ENCODE results near the gene GDAP1L1. TPM values are rescaled to one million over a fixed set of nuclear protein-coding genes. Genes with fewer than 3 reads are reported as not detected.

The GDAP1L1 gene
- total RNA-seq, 1 donor from 2014 or later: 0.08 TPM

DNA sequence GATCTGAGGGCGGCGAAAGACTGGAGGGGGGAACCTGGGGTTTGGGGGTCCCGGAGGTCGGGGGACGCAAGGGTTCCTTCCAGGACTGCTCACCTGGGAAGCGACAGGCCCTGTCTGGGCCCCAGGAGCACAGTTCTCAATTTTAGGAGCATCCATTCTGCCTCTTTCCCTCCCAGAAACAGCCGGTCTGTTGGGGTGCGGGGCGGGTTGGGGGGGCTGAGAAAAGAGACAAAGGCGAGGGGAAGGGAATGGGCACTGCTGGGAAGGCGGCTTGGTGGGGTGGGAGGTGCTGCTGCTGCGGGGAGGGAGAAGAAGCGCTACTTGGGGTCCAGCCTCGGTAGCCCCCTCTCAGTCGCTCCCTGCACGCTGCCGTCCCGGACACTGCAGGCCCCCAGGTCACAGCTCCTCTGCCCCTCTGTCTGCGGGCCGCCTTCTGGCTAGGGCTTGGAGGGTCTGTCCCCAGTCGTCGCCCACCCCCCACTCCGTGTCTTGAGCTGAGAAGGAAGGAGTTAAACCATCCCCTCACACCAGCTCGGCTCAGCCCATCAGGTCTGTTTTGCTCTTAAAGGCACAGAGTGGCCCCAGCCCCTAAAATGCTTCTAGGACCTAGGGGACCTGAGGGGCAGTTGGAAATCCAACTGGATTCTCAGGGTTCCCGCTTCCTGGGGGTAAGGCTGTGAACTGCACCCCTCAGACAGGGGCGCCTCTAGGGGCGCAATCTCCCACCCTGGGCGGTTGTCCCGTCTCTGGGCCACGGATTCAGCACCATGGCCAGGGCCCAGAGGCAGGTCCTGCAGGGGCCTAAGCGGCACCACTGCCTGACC lies 690 bp downstream of the GDAP1L1 start:
- DNase-seq (ENCODE audit: low spot score): no peak

DNA sequence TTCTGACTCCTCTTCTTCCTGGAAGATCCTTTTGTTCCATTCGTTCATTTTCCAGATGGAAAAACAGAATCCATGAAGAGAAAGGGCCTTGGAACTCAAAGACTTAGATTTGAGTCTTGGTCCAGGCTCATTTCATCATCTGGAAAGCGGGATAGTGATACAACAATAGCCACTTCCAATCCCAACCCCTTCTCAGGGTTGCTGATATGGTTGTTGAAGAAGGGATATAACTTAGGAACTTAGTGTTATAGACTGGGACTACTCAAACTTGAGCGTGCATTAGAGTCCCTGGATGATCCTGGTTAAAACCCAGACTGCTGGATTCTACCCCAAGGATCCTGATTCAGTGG lies 1.3 kb downstream of the GDAP1L1 start:
- Mint-ChIP-seq H3K36me3 (ENCODE audit: low read depth) (no peaks in the 10 kb centered on the region), H3K4me1 (ENCODE audit: low read depth) (no peaks in the 10 kb centered on the region), H3K27me3 (ENCODE audit: insufficient read depth) (peaks cover 30% of the 10 kb centered on the region), H3K9me3 (no peaks in the 10 kb centered on the region), H3K27ac (no peak overlapping the region), H3K4me3 (no peak overlapping the region)
- no peak for DNase-seq (ENCODE audit: low spot score)
- intact Hi-C loops (cut with micrococcal nuclease): no loop called here

More for the DNA sequence above, 690 bp downstream of the GDAP1L1 start:
- Mint-ChIP-seq H3K27ac (no peak overlapping the region), H3K4me3 (no peak overlapping the region), H3K9me3 (no peaks in the 10 kb centered on the region), H3K36me3 (ENCODE audit: low read depth) (no peaks in the 10 kb centered on the region), H3K4me1 (ENCODE audit: low read depth) (no peaks in the 10 kb centered on the region), H3K27me3 (ENCODE audit: insufficient read depth) (peaks cover 30% of the 10 kb centered on the region)
- intact Hi-C loops (cut with micrococcal nuclease): no loop called here

DNA sequence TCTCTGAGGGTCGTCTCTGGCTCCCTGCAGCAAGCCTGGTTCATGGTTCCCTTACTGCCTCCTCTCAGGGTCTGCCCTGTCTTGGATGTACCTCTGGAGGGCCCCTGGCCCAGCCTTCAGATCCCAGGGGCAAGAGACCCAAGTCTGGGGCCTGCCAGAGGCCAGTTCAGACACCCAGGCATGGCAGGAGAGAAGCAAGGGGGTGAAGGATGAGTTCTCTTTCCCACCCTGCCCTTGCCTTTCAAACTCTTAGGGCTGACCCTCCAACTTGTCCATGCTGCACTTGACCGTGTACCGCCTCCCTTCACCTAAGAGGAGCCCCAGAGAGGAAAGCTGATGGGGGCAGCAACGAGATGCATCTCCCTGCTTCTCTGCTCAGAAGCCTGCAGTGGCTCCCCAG lies 4.2 kb downstream of the GDAP1L1 start:
- Mint-ChIP-seq H3K27me3 (ENCODE audit: insufficient read depth) (peaks cover 21% of the 10 kb centered on the region), H3K4me1 (ENCODE audit: low read depth) (no peaks in the 10 kb centered on the region), H3K9me3 (no peaks in the 10 kb centered on the region), H3K27ac (no peak overlapping the region), H3K36me3 (ENCODE audit: low read depth) (no peaks in the 10 kb centered on the region), H3K4me3 (no peak overlapping the region)
- DNase-seq (ENCODE audit: low spot score): no peak
- intact Hi-C loops (cut with micrococcal nuclease): no loop called here

DNA sequence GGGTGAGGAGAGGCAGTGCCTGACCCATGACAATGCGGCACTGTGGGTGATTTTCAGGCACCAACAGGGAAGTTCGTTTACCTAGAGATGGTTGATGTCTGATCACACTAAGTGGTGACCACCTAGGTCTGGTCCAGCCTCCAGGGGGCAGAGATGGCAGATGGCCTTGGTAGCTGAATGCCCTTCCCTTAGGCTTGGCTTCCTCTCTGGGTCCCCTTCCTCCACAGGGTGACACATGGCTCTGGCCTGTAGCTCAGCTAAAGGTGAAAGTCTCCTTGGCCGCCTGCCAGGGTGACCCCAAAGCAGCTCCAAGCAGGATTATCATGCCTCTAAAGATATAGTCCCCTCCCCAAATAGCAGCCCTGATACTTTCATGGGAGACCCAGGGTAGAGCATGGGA lies 6.4 kb downstream of the GDAP1L1 start:
- intact Hi-C loops (cut with micrococcal nuclease): no loop called here
- Mint-ChIP-seq H3K9me3 (no peaks in the 10 kb centered on the region), H3K36me3 (ENCODE audit: low read depth) (no peaks in the 10 kb centered on the region), H3K4me1 (ENCODE audit: low read depth) (no peaks in the 10 kb centered on the region), H3K27me3 (ENCODE audit: insufficient read depth) (peaks cover 6% of the 10 kb centered on the region), H3K27ac (no peak overlapping the region), H3K4me3 (no peak overlapping the region)
- DNase-seq (ENCODE audit: low spot score): no peak

DNA sequence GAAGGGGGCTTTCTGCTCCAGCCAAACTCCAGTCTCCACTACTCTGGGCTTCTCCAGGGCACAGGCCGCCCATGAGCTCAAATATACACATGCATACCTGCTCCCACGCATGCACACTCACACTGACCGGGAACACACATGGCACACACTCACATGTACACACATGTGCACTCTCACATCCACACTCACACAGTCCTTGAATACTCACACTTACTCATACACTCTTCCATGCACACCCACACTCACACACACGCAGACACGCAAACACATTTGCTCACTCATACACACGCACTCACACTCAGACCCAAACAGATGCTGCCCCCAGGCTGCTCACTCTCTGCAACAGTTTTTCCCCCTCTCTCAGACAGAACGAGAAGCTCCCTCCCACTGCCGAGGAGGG lies 7.0 kb downstream of the GDAP1L1 start:
- no peak overlapping the region for H3K27ac Mint-ChIP-seq
- intact Hi-C loops (cut with micrococcal nuclease): no loop called here
- DNase-seq (ENCODE audit: low spot score): no peak
- H3K9me3 Mint-ChIP-seq: no peaks in the 10 kb centered on the region
- peaks cover under 1% of the 10 kb centered on the region for H3K27me3 Mint-ChIP-seq (ENCODE audit: insufficient read depth)
- no peak overlapping the region for H3K4me3 Mint-ChIP-seq
- H3K36me3 Mint-ChIP-seq (ENCODE audit: low read depth): no peaks in the 10 kb centered on the region
- H3K4me1 Mint-ChIP-seq (ENCODE audit: low read depth): no peaks in the 10 kb centered on the region

DNA sequence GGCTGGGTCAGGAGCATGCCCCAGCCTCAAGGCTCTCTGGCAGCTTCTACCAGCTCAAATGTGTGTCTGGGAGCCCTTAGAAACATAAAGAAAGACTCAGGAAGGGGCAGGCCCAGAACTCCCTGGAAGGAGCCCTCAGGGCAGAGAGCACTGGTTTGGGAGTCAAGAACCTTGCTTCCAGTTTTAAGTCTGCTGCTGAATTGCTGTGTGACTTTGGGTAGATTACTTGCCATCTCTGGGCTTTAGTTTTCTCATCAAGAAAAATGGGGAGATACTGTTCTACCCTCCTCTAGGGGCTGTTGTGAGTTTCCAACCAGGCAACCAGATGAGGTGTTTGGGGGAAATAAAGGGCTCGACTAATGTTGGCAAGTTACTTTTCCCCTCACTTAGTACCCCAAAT lies 8.8 kb downstream of the GDAP1L1 start:
- H3K27ac Mint-ChIP-seq: no peak overlapping the region
- H3K9me3 Mint-ChIP-seq: no peaks in the 10 kb centered on the region
- no peak for DNase-seq (ENCODE audit: low spot score)
- H3K4me3 Mint-ChIP-seq: no peak overlapping the region
- H3K4me1 Mint-ChIP-seq (ENCODE audit: low read depth): no peaks in the 10 kb centered on the region
- H3K36me3 Mint-ChIP-seq (ENCODE audit: low read depth): no peaks in the 10 kb centered on the region
- no peaks in the 10 kb centered on the region for H3K27me3 Mint-ChIP-seq (ENCODE audit: insufficient read depth)
- intact Hi-C loops (cut with micrococcal nuclease): no loop called here

DNA sequence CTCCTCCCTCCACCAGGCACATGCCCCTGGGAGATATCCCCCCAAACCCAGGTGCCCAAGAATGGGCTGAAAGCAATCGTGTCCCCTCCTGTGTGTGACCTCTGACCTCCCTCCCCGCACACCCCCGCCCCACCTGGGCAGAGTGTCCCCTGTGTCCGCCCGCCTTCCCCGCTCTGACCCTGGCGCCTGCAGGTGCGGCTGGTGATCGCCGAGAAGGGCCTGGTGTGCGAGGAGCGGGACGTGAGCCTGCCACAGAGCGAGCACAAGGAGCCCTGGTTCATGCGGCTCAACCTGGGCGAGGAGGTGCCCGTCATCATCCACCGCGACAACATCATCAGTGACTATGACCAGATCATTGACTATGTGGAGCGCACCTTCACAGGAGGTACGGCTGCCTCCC lies 9.9 kb downstream of the GDAP1L1 start:
- H3K27ac Mint-ChIP-seq: no peak overlapping the region
- H3K36me3 Mint-ChIP-seq (ENCODE audit: low read depth): no peaks in the 10 kb centered on the region
- intact Hi-C loops (cut with micrococcal nuclease): no loop called here
- DNase-seq (ENCODE audit: low spot score): no peak
- no peaks in the 10 kb centered on the region for H3K9me3 Mint-ChIP-seq
- H3K27me3 Mint-ChIP-seq (ENCODE audit: insufficient read depth): peaks cover 2% of the 10 kb centered on the region
- H3K4me1 Mint-ChIP-seq (ENCODE audit: low read depth): no peaks in the 10 kb centered on the region
- H3K4me3 Mint-ChIP-seq: no peak overlapping the region

DNA sequence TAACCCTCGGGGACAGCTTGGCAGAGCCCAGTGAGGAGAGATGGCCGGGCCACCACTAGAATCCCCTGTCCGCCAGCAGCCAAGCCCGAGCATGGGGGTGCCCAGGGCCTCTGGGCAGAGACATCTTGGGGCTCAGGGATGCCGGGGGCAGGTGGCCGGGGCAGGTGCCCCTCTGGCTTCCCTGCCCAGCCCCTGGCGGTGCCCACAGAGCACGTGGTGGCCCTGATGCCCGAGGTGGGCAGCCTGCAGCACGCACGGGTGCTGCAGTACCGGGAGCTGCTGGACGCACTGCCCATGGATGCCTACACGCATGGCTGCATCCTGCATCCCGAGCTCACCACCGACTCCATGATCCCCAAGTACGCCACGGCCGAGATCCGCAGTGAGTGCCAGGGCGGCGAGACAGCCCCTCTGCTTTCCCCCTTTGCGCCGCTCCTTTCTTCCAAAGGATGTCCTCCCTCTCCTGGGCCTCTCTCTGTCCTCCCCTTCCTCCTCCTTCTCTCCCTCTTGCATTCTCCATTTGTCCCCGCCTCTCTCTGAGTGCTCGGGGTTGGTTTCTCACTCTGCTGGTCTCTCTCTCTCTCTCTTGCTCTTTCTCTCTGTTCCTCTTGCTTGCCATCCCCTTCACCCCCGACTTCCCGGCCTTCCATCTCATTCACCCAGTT lies 11.2 kb downstream of the GDAP1L1 start:
- no peaks in the 10 kb centered on the region for H3K36me3 Mint-ChIP-seq (ENCODE audit: low read depth)
- H3K4me3 Mint-ChIP-seq: no peak overlapping the region
- DNase-seq (ENCODE audit: low spot score): no peak
- no peak overlapping the region for H3K27ac Mint-ChIP-seq
- intact Hi-C loops (cut with micrococcal nuclease): no loop called here
- no peaks in the 10 kb centered on the region for H3K9me3 Mint-ChIP-seq
- no peaks in the 10 kb centered on the region for H3K4me1 Mint-ChIP-seq (ENCODE audit: low read depth)
- peaks cover 2% of the 10 kb centered on the region for H3K27me3 Mint-ChIP-seq (ENCODE audit: insufficient read depth)

DNA sequence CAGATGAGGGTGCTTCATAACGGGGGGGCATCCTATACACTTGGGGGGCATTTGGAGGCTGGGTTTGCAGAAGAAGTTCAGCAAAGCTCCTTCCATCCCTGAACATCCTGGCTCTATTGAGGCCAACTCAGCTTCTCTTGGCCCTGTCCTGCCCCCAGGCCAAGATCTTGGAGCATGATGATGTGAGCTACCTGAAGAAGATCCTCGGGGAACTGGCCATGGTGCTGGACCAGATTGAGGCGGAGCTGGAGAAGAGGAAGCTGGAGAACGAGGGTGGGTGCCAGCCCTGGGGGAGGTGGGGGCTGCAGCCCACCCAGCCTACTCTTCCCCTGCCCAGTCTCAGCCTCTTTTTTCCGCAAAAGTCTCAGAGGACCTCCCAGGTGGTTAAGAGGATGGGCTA lies 17.2 kb downstream of the GDAP1L1 start:
- H3K27me3 Mint-ChIP-seq (ENCODE audit: insufficient read depth): peaks cover 2% of the 10 kb centered on the region
- H3K36me3 Mint-ChIP-seq (ENCODE audit: low read depth): no peaks in the 10 kb centered on the region
- H3K4me3 Mint-ChIP-seq: no peak overlapping the region
- DNase-seq (ENCODE audit: low spot score): no peak
- H3K4me1 Mint-ChIP-seq (ENCODE audit: low read depth): no peaks in the 10 kb centered on the region
- intact Hi-C loops (cut with micrococcal nuclease): no loop called here
- H3K27ac Mint-ChIP-seq: no peak overlapping the region
- H3K9me3 Mint-ChIP-seq: no peaks in the 10 kb centered on the region

DNA sequence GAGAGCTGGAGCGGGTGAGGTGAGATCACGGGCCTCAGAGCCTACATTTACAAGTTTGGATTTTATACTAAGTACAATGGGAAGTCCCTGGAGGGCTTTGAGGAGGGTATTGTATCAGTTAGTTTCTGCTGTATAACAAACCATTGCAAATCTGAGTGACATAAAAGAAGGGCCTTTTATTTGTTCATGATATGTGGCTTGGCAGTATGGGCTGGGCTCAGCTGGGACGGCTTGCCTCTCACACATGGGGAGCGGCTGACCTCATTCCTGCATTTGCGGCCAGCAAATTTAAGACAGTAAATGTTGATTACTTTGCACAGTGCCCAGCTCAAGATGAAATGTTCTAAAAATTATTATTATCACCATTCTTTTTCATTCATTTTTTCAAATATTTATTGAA lies 21.7 kb downstream of the GDAP1L1 start:
- intact Hi-C loops (cut with micrococcal nuclease): no loop called here
- Mint-ChIP-seq H3K9me3 (no peaks in the 10 kb centered on the region), H3K27ac (no peak overlapping the region), H3K27me3 (ENCODE audit: insufficient read depth) (no peaks in the 10 kb centered on the region), H3K4me3 (no peak overlapping the region), H3K4me1 (ENCODE audit: low read depth) (no peaks in the 10 kb centered on the region), H3K36me3 (ENCODE audit: low read depth) (no peaks in the 10 kb centered on the region)
- no peak for DNase-seq (ENCODE audit: low spot score)

DNA sequence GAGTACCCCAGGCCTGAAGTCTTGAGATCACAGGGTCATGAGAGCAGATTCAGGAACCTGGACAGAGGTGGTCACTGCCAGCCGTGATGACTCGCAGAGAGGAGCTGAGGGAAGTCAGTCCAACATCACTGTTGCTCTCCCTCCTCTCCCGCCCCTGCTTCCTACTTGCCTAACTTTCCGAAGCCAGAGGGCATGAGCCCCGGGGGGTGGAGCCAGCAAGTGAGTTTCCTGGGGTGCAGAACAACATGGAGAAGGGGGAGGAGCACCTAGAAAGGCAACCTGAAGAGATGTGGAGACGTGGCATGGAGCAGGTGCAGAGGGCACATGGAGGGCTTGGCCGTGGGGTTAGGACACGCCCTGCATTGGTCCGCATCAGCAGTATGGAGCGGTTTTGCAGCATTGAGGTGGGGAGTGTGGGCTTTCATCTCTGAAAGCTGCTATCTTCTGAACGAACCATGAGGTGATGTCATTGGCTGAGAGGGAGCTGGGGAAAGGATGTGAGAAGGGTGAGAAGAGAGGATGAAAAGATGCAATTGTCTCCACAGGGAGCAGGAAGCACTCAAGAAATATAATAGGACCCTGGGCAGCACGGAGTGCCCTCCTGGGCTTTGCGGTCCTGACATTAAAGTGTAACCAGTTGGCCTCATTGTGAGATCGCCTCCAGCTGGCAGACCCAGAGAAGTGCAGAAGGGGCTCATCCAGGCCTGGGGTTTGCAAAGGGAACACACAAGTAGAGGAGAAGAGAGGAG lies 25.0 kb downstream of the GDAP1L1 start:
- Mint-ChIP-seq H3K36me3 (ENCODE audit: low read depth) (no peaks in the 10 kb centered on the region), H3K4me1 (ENCODE audit: low read depth) (no peaks in the 10 kb centered on the region), H3K27me3 (ENCODE audit: insufficient read depth) (no peaks in the 10 kb centered on the region), H3K9me3 (no peaks in the 10 kb centered on the region), H3K27ac (no peak overlapping the region), H3K4me3 (no peak overlapping the region)
- intact Hi-C loops (cut with micrococcal nuclease): no loop called here
- no peak for DNase-seq (ENCODE audit: low spot score)

DNA sequence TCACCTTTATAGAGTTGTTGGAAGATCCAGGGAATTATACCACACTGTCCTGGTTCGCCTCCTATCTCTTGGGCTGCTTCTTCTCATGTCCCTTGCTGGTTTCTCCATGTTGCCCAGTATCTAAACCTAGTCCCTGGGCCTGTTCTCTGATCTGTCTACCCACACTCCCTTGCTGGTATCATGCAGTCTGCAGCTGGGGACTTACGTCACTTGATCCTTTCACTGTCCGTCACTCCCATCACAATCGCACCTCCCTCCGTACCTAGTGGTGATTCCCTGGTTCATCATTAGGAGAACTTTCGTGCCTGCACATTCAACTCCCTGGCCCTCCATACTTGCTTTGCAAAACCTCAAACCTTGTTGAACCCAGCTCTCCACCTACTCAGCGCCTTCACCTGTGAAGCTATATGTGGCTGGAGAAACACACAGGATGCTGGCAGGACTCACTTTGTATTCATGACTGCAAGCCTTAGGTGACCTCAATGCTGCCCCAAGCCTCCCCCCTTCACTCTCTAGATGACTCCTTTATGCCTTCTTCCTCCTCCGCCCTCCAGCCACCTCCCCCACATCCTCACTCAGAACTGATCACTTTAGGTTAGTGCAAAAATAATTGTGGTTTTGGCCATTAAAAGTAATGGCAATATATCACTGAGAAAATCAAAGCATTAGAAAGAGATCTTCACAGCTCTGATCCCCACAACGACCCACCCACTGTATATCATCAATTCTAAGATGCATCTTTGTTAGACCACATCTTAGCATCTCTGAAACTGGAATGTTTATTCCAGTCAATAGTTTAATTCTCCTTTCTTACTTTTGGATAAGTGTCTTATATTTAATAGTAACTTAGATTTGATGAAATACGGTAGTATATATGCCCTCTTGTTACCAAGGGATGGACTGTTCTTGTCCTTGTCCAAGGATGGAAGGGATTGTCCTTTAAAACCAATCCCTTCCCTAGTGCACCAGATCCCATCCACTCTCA lies 26.4 kb downstream of the GDAP1L1 start:
- no peaks in the 10 kb centered on the region for H3K36me3 Mint-ChIP-seq (ENCODE audit: low read depth)
- no peak overlapping the region for H3K27ac Mint-ChIP-seq
- no peaks in the 10 kb centered on the region for H3K9me3 Mint-ChIP-seq
- H3K4me1 Mint-ChIP-seq (ENCODE audit: low read depth): no peaks in the 10 kb centered on the region
- intact Hi-C loops (cut with micrococcal nuclease): no loop called here
- no peak overlapping the region for H3K4me3 Mint-ChIP-seq
- DNase-seq (ENCODE audit: low spot score): no peak
- peaks cover 2% of the 10 kb centered on the region for H3K27me3 Mint-ChIP-seq (ENCODE audit: insufficient read depth)
